Thyroid gland (tissue), 4 donors: ENCODE results near the gene CYP11A1. TPM values are rescaled to one million over a fixed set of nuclear protein-coding genes. Genes with fewer than 3 reads are reported as not detected.

Experiments
- DNase-seq, 2 donors: peaks; one replicate each; pipeline ENCODE4 v3.0.0-alpha.2; 2019
- H3K27ac ChIP-seq, 3 donors: fragments of 200-600 bp; sonication (generic); 1 replicate in 2 of 3; 2 replicates in 1 of 3; pipeline ENCODE4 v1.5.1; 2016 to 2019; ENCODE audit warnings: mild to moderate bottlenecking in 1 of 3, moderate library complexity in 1 of 3
- H3K27me3 ChIP-seq: fragments of 200-600 bp; sonication (generic); one replicate; pipeline ENCODE4 v1.5.1; 2019
- H3K36me3 ChIP-seq, 2 donors: fragments of 200-600 bp; sonication (generic); one replicate each; pipeline ENCODE4 v1.5.1; 2016 to 2019
- H3K4me1 ChIP-seq, 2 donors: fragments of 200-600 bp; sonication (generic); one replicate each; pipeline ENCODE4 v1.5.1; 2017 to 2019
- H3K4me3 ChIP-seq, 3 donors: fragments of 200-600 bp; sonication (generic); replicated peaks in 1 of 3; 1 replicate in 2 of 3; 2 replicates in 1 of 3; pipeline ENCODE4 v1.5.1; 2016; ENCODE audit warnings: mild to moderate bottlenecking in 1 of 3
- H3K9me3 ChIP-seq: fragments of 200-600 bp; sonication (generic); one replicate; pipeline ENCODE4 v1.5.1; 2017
- CTCF ChIP-seq, 6 experiments: fragments of 200-600 bp in 3 of 6; fragments of 450-650 bp in 3 of 6; sonication (generic) in 3 of 6; IDR thresholded peaks; one replicate each; pipeline ENCODE4 v1.5.1; 2016 to 2019; ENCODE audit warnings: antibody characterized with exemption in 6 of 6, mild to moderate bottlenecking in 2 of 6, inconsistent platforms in 1 of 6, moderate library complexity in 1 of 6
- POLR2A ChIP-seq, 2 donors: fragments of 450-650 bp; IDR thresholded peaks; one replicate each; pipeline ENCODE4 v1.6.1; 2017; ENCODE audit warnings: antibody characterized with exemption in 2 of 2, mild to moderate bottlenecking in 2 of 2, moderate library complexity in 1 of 2
- WGBS, 2 donors: methylation state at CpG; one replicate each; pipeline ENCODE4 v1.1.5; 2017; 5-methylcytosine and 5-hydroxymethylcytosine counted together
- intact Hi-C: fragments of 100-400 bp; cut with DNase I; formaldehyde crosslinking; loops from one replicate; pipeline ENCODE4 v1.15.1; 2023
- total RNA-seq, 4 donors: library from RNA; depleted of rRNA; stranded (reverse); fragments of >200 nt; gene quantifications; one replicate each; pipeline ENCODE4 v1.2.3, GENCODE V29; 2016

The CYP11A1 gene
- total RNA-seq, 4 donors from 2014 or later, result 0.54 to 1.2 (median 0.56) TPM; not detected in 1

- Histone ChIP-seq H3K4me1 (no peaks in the 10 kb centered on the region), H3K36me3 (no peaks in the 10 kb centered on the region), H3K4me3 (no peak overlapping the region), H3K9me3 (no peaks in the 10 kb centered on the region), H3K27ac (no peak overlapping the region), H3K27me3 (no peaks in the 10 kb centered on the region)
- WGBS, 2 donors, result 78 to 82% methylated on average over 5 of the region's 5 CpGs
- intact Hi-C loops, result no loop called here
- DNase-seq, result no peak
- TF ChIP-seq CTCF (IDR thresholded peaks at IDR 0.05) (no peak), POLR2A (IDR thresholded peaks at IDR 0.05) (no peak)
These were observed 30.3 kb downstream of the CYP11A1 start for GRCh38 chr15:74337146-74337545.

- no peak for DNase-seq
- intact Hi-C loops, result no loop called here
- Histone ChIP-seq H3K4me3 (no peak overlapping the region), H3K27me3 (no peaks in the 10 kb centered on the region), H3K9me3 (no peaks in the 10 kb centered on the region), H3K4me1 (no peaks in the 10 kb centered on the region), H3K36me3 (no peaks in the 10 kb centered on the region), H3K27ac (no peak overlapping the region)
- 78 to 89% methylated on average over 9 of the region's 9 CpGs for WGBS, 2 donors
- TF ChIP-seq CTCF (IDR thresholded peaks at IDR 0.05), result no peak
- TF ChIP-seq POLR2A (IDR thresholded peaks at IDR 0.05), result no peak
These were observed 31.1 kb downstream of the CYP11A1 start for GRCh38 chr15:74336061-74337005.

GRCh38 chr15:74335396-74335795 lies 32.0 kb downstream of the CYP11A1 start:
- Histone ChIP-seq H3K27me3 (no peaks in the 10 kb centered on the region), H3K9me3 (no peaks in the 10 kb centered on the region), H3K4me3 (no peak overlapping the region), H3K27ac (no peak overlapping the region), H3K36me3 (no peaks in the 10 kb centered on the region), H3K4me1 (no peaks in the 10 kb centered on the region)
- WGBS, 2 donors, result 88 to 94% methylated on average over 8 of the region's 8 CpGs
- intact Hi-C loops, result no loop called here
- TF ChIP-seq CTCF (IDR thresholded peaks at IDR 0.05) (no peak), POLR2A (IDR thresholded peaks at IDR 0.05) (no peak)
- DNase-seq, result no peak

- TF ChIP-seq POLR2A (IDR thresholded peaks at IDR 0.05) (no peak), CTCF (IDR thresholded peaks at IDR 0.05) (no peak)
- H3K4me1 ChIP-seq, result no peaks in the 10 kb centered on the region
- no peak overlapping the region for H3K27ac ChIP-seq
- no peaks in the 10 kb centered on the region for H3K27me3 ChIP-seq
- H3K4me3 ChIP-seq, result no peak overlapping the region
- no peak for DNase-seq
- WGBS, 2 donors, result 83 to 100% methylated on average over 1 of the region's 1 CpG
- intact Hi-C loops, result no loop called here
- no peaks in the 10 kb centered on the region for H3K9me3 ChIP-seq
- no peaks in the 10 kb centered on the region for H3K36me3 ChIP-seq
These were observed 33.3 kb downstream of the CYP11A1 start for GRCh38 chr15:74334127-74334526.

GRCh38 chr15:74333662-74334061 lies 33.8 kb downstream of the CYP11A1 start:
- no peaks in the 10 kb centered on the region for H3K36me3 ChIP-seq
- H3K27me3 ChIP-seq, result no peaks in the 10 kb centered on the region
- H3K9me3 ChIP-seq, result no peaks in the 10 kb centered on the region
- no peaks in the 10 kb centered on the region for H3K4me1 ChIP-seq
- WGBS, 2 donors, result 89 to 90% methylated on average over 4 to 5 of the region's 5 CpGs
- DNase-seq, result no peak
- intact Hi-C loops, result no loop called here
- H3K27ac ChIP-seq, result no peak overlapping the region
- no peak for TF ChIP-seq CTCF (IDR thresholded peaks at IDR 0.05)
- TF ChIP-seq POLR2A (IDR thresholded peaks at IDR 0.05), result no peak
- H3K4me3 ChIP-seq, result no peak overlapping the region
